GM19193 (cell line): Measurements from ENCODE around the gene AKT1.

Experiments used
- POLR2A ChIP-seq: IDR thresholded peaks from 4 replicates; pipeline ENCODE4 v1.6.1; 2011; ENCODE audit not compliant: insufficient read depth, insufficient read length; ENCODE audit errors: extremely low read depth

The AKT1 gene

DNA sequence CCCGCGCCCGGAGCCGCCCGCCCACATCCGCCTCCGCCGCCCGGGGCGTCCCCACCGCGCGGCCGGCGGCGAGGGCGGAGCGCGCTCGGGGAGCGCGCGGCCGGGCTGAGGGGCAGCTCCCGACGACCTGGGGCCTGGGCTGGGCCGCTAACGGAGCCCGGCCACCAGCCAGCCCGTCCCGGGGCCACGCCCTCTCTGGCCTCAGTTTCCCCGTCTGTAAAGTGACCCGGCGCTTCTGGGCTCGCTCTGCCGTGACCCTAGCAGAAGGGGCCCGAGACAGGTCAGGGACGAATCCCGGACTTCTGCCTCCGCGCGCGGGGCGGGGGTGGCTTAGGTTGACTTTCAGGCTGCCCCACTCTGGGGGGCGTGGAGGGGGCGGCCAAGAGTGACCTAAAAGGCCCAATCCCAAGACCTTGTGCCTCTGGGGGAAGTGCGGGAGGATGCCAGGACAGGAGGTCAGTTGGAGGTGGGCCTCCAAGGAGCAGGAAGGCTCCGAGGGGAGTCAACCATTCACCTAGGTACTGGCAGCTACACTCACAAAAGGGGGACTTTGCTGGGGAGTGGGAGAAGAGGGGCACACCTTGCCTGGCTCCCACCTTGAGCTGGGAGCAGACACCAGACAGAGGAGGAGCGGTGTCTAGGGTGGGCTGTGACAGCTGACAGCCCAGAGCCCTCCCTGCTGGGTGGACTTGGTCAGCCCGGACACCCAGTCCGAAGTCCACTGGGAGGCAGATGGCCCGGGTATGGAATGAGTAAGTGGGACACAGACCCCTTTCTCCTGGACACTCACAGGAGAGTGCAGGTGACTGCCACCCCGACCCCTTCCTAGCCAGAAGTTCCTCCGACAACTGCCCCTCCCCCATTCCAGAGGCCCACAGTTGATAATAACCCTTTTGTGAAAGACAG lies 486 bp upstream of the AKT1 start:
- peak; percentile 64 for TF ChIP-seq POLR2A

GRCh38 chr14:104794631-104794992 lies 936 bp downstream of the AKT1 start:
- no peak for TF ChIP-seq POLR2A

- TF ChIP-seq POLR2A, result no peak
Observed at GRCh38 chr14:104794099-104794498, 1.4 kb downstream of the AKT1 start.

GRCh38 chr14:104793703-104793959 lies 1.9 kb downstream of the AKT1 start:
- TF ChIP-seq POLR2A, result no peak

GRCh38 chr14:104792945-104793702 lies 2.4 kb downstream of the AKT1 start:
- no peak for TF ChIP-seq POLR2A

- no peak for TF ChIP-seq POLR2A
Observed at GRCh38 chr14:104792101-104792884, 3.3 kb downstream of the AKT1 start.

DNA sequence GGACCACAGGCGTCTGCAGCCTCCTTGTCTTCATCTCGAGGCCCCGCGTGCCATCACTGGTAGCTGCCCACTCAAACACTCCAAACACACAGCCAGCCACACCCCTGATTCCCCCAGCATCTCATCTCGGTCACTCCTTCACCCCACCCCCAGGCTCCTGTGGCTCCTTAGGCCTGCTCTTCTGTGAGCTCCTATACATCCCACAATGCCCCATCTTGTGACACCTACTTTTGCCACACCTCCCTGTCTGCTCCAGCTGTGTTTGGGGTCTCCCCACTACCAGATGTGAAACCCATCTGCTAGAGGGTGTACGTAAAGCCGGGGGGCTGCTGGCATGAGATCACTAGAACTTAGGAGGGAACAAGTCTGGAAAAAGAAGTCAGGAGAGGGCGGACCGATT lies 4.1 kb downstream of the AKT1 start:
- no peak for TF ChIP-seq POLR2A

DNA sequence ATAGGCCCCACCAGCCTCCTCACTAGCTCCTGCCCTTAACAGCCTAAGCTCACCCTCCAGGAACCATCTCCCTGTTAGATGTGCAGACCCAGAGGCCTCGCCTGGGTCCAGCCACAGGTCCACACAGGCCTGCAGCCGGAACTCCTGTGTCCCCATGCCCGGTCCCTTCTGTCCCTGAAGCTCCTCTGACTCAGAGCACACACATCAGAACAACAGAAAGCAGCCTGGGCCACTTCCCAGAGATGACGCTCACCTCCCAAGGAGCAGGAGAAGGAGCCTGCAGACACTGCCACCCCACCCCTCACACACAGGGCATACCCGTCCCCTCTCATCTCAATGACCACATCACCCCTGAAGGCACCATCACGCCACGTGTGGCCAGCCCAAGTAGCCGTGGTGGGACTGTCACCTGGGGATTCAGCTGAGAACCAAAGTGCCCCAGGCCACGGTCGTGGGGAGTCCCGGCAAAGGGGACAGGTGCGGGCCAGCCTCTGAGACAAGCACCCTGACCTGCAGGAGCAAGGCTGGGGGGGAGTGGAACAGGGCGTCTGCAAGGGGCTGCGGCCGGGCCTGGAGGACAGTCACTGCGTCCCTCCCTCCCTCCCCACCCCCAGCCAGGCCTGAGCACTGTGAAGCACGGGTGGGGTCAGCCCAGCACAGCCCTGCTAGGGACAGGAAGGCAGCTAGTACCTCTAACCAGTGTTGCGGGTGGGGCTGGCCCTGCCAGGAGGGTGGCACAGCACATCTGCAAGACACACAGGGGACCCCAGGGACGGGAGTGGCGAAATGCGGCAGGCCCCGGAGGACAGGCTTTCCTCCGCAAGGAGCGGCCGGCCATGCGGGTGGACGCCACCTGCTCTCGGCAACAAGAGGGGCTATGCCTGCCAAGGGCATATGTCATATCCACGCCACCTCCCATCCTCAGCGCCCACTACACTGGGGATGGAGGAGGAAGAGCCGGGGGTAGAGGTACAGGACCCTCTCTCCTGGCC lies 5.5 kb downstream of the AKT1 start:
- TF ChIP-seq POLR2A, result no peak

DNA sequence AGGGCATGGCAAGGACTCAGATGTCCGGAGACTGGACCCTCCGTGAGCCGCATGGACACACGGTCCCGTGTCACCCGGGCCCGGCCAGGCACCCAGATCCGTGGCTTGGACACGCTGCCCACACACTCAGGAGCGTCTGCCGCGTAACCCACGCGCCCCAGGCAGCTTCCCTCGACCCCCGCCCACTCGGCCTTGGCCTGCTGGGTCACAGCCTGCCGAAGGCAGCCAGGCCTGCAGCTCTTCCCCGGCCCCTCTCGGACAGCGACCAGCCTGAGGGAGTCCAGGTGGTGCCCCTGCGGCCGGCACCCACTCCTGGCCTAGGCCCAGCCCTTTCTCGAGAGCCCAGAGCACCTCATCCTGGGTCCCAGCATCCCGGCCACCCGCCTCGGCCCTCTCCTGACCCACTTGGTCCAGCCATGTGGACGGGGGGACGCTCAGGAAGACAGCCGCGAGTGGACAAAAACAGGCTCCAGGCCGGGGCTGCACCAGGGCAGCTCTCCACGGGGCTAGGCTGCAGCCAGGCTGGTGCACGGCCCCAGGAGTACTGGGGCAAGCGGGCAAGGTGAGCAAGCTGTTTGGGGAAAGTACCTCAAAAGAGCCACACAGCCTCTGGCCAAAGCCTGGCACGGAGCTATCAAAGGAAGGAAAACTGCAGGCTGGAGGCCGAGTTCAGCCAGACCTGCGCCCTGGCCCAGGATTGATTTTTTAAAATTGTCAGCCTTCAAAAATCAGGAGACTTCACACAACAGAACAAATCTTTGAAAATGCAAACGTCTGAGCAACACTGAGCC lies 6.5 kb downstream of the AKT1 start:
- TF ChIP-seq POLR2A, result no peak

DNA sequence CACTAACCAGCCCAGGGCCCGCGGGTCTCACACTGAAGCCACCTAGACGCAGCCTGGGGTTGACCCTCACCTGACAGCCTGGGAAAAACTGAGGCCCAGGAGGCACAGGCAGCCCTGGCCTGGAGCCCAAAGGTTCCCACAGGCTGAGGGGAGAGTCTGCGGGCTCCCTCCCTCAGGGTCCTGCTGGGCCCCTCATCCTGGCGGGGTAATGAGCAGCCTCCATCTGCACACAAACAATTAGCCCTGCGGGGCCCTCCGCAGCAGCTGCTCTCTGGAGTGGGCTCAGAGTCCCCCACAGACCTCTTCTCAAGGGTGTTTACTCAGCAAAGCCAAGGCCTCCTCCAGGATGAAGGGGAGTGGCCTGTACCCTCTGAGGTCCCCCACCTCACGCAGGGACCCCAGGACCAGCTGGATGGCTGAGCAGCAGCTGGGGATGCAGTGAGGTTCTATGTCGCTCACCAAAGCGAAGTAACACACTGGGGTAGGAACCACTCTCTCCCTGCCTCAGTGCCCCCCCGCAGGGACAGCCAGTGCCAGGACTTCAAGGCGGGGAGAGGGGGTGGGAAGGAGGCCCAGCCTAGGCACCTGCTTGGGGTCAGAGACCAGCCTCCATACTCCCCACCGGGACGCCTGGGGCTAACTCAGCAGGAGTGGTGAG lies 7.3 kb downstream of the AKT1 start:
- TF ChIP-seq POLR2A, result no peak

DNA sequence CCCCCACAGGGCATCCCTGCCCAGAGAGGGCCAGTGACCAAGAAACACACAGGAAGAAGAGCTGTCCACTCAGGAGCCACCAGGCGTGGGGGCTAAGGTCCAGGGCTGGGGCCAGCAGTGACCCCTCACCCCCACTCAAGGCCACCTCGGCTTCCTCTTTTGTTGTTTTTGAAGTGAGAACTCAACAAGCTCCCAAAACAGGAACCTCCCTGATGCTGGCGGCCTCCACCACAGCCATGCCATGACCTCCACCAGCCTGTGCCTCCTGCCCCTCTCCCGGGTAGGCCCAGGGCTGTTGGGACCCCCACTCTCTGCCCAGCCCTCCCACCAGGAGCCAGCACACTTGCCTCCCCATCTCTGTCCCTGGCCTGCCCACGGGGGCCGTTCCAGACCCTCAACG lies 7.8 kb downstream of the AKT1 start:
- TF ChIP-seq POLR2A, result no peak

DNA sequence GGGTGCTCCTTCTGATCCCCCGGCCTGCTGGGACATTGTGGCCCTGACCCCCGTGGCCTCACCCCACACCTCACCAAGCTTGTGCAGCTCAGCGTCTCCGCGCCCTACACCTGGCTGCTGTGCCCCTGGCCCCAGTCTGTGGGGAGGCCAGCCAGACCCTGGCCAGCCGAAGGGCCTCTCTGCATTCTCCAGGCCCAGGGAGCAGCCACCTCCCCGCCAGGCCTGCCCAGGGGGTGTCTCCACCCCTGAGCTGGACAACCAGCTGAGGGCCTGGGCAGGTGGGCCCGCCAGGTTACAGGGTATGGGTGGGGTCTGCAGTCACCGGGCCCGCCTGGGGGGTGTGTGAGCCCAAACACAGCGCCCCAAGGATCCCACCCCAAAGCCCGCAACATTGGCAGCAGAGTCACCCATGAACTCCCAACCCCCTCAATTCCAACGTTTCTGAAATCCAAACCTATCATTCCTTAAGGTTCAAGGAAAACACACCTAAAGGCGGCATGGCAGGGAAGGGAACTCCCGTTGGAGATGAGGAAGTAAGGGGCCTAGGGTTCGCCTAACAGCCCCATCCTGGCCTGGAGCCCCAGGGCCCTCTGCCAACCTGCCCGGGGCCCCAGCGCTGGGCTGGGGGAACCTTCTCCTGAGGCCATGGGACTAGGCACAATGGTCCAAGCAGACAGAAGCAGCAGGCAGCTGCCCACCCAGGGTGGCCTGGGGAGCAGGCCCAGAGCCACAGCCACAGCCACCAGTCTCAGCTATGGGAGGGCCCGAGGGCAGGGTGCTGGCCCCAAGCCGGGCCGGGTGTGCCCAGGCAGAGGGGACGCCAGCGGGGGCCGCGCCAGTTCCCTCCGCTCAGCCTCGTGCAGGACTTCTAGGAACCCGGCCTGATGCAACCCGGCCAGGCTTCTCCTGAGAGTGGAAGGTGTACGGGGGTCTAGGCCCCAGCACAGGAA lies 8.5 kb downstream of the AKT1 start:
- no peak for TF ChIP-seq POLR2A

DNA sequence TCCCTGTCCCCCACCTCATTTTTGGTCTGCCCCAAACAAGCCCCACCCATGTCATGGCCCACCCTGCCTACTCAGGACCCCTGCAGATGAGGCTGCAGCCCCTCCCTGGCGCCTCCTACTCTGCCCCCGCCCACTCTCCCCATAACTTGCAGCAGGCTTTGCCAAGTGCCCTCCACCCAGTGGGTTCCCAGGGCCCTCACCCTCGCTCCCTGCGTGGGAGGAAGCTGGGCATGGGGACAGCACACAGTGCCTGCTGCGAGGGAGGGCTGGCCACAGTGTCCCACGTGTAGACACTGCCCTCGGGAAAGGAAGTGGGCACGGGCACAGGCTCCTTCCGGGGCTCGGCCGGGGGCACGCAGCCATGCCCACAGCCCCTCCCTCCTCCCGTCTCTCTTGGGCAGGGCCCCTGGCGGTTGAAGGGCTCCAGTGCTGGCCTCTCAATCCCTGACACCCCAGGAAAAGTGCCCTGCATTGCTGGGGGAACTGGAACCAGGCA lies 9.4 kb downstream of the AKT1 start:
- no peak for TF ChIP-seq POLR2A

DNA sequence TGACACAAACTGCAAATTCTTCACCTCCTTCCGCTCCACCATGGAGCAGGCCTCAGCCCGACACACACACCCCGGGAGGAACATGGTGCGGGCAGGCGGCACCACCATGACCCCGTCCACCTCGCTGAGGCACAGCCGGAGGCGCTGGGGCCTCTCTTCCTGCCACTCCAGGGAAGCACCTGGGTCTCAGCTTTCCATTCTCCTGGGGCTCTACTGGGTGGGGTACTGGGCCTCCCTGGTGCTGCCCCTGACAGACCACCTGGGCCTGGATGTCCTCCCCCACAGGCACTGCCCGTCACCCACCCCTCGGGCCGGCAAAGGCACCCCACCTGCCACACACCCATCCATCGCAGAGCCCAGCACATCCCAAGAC lies 9.9 kb downstream of the AKT1 start:
- no peak for TF ChIP-seq POLR2A
